Mammary epithelial cell (primary cell): ENCODE results near the gene SYTL2.

Experiments
- CTCF ChIP-seq, 2 donors: IDR thresholded peaks in 1 of 2; conservative IDR thresholded peaks in 1 of 2; 2 replicates each; pipeline ENCODE4 v1.5.1; 2011 to 2012; ENCODE audit warnings: inconsistent platforms in 2 of 2, low read length in 2 of 2, mild to moderate bottlenecking in 2 of 2, control low read depth in 1 of 2, low read depth in 1 of 2; ENCODE audit not compliant: insufficient read depth in 1 of 2; ENCODE audit errors: extremely low read depth in 1 of 2
- EZH2 ChIP-seq: IDR thresholded peaks from 2 replicates; pipeline ENCODE4 v1.6.1; 2012; ENCODE audit warnings: low read length, inconsistent platforms, borderline replicate concordance

DNA sequence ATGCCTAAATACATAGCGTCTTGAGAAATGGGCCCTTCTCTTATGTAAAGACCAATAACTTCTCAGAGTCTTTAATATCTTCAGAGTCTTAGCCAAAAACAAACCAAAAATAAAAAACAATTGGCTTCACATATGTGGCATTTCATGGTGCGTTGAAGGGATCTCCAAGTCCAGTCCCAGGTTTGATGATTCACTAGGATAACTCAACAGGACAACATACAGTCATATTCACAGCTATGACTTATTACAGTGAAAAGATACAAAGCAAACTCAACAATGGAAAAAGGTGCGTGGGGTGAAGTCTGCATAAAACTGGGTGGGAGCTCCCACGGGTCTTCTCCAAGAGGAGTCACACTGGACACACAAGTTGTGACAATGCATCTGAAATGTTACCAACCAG is 12.6 kb downstream of the SYTL2 start:
- TF ChIP-seq CTCF (conservative IDR thresholded peaks at IDR 0.05 in 1 of 2, IDR thresholded peaks at IDR 0.05 in 1 of 2; ENCODE audit: extremely low read depth in 1 of 2, insufficient read depth in 1 of 2, low read depth in 1 of 2, low read length in 2 of 2) (no peak), EZH2 (no peak)
